Ishikawa (cell line): Measurements from ENCODE around the gene MEPCE.

ENCODE experiments used
- CEBPB ChIP-seq: IDR thresholded peaks from 2 replicates; pipeline ENCODE4 v1.6.1; 2012
- CREB1 ChIP-seq: IDR thresholded peaks from 2 replicates; pipeline ENCODE4 v1.6.1; 2012; ENCODE audit warnings: low read depth
- EP300 ChIP-seq: IDR thresholded peaks from 2 replicates; pipeline ENCODE4 v1.6.1; 2012; ENCODE audit warnings: borderline replicate concordance
- FOXM1 ChIP-seq: IDR thresholded peaks from 2 replicates; pipeline ENCODE4 v1.6.1; 2012; ENCODE audit warnings: low read depth, borderline replicate concordance
- MAX ChIP-seq: IDR thresholded peaks from 2 replicates; pipeline ENCODE4 v1.6.1; 2012
- NFIC ChIP-seq: IDR thresholded peaks from 2 replicates; pipeline ENCODE4 v1.6.1; 2012
- RAD21 ChIP-seq: IDR thresholded peaks from 2 replicates; pipeline ENCODE4 v1.6.1; 2012; ENCODE audit warnings: low read depth
- REST ChIP-seq: IDR thresholded peaks from 2 replicates; pipeline ENCODE4 v1.6.1; 2012; ENCODE audit warnings: low read depth, mild to moderate bottlenecking
- ZBTB7A ChIP-seq: IDR thresholded peaks from 2 replicates; pipeline ENCODE4 v1.6.1; 2012; ENCODE audit warnings: low read depth

GRCh38 chr7:100386940-100387339, 42.7 kb upstream of the MEPCE start:
- TF ChIP-seq ZBTB7A, result no peak
- TF ChIP-seq MAX, result no peak
- no peak for TF ChIP-seq RAD21
- no peak for TF ChIP-seq EP300
- TF ChIP-seq CREB1, result no peak
- no peak for TF ChIP-seq FOXM1
- no peak for TF ChIP-seq CEBPB
- no peak for TF ChIP-seq NFIC
- no peak for TF ChIP-seq REST
